Measurements from ENCODE around the gene DNM1L. TPM values are rescaled to one million over a fixed set of nuclear protein-coding genes. Genes with fewer than 3 reads are reported as not detected.
A peak's percentile ranks its signal among the peaks of the same experiment; 100 is the strongest.

The DNM1L gene
- total and polyA plus RNA-seq, 2 experiments from 2014 or later: 51.9 to 56.7 TPM

DNA sequence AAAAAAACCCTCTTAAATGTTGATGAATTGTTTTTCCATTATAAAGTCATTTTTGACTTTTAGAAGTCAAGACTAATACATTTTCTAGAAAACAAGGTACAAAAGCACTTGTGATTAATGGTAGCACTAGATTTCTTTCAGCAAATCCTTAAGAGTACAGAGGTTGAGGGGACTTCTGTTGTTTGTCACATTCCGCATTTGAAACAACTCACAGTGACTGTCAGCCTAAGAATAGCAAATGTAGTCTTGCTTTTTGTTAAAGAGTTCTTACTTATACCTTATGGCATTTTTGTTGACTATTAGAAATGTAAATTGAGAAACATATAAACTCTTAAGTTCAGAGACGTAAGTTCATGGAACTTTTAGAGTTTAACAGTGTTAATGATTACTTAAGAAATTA is 60.2 kb downstream of the DNM1L start:
- Histone ChIP-seq H3K27me3 (no peaks in the 10 kb centered on the region), H3K4me1 (ENCODE audit: low read depth) (peaks cover 31% of the 10 kb centered on the region), H3K4me3 (no peak overlapping the region), H3K36me3 (peaks cover 34% of the 10 kb centered on the region), H3K9me3 (ENCODE audit: low read depth) (no peaks in the 10 kb centered on the region), H3K27ac (peak overlapping the region; percentile 41)
- peak in 1 of 2 donors; percentile 71 for DNase-seq (ENCODE audit: low read depth in 1 of 2, low spot score in 1 of 2)
- TF ChIP-seq CTCF (IDR thresholded peaks at IDR 0.05; ENCODE audit: low read depth, low read length): no peak

DNA sequence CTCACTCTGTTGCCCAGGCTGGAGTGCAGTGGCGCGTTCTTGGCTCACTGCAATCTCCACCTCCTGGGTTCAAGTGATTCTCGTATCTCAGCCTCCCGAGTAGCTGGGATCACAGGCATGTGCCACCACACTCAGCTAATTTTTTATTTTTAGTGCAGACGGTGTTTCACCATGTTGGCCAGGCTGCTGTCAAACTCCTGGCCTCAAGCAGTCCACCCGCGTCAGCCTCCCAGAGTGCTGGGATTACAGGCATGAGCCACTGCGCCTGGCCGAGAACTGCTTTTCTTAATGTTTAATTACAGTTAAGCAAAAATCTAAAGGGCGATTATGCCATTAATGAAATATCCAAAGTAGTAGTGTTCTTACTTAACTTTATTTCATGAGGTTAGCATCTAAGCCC is 63.0 kb downstream of the DNM1L start:
- no peak overlapping the region for H3K27ac ChIP-seq
- no peaks in the 10 kb centered on the region for H3K9me3 ChIP-seq (ENCODE audit: low read depth)
- no peaks in the 10 kb centered on the region for H3K27me3 ChIP-seq
- no peak for DNase-seq (ENCODE audit: low read depth in 1 of 2, low spot score in 1 of 2)
- peaks cover 59% of the 10 kb centered on the region for H3K36me3 ChIP-seq
- no peak for TF ChIP-seq CTCF (IDR thresholded peaks at IDR 0.05; ENCODE audit: low read depth, low read length)
- no peak overlapping the region for H3K4me3 ChIP-seq
- H3K4me1 ChIP-seq (ENCODE audit: low read depth): peaks cover 30% of the 10 kb centered on the region

DNA sequence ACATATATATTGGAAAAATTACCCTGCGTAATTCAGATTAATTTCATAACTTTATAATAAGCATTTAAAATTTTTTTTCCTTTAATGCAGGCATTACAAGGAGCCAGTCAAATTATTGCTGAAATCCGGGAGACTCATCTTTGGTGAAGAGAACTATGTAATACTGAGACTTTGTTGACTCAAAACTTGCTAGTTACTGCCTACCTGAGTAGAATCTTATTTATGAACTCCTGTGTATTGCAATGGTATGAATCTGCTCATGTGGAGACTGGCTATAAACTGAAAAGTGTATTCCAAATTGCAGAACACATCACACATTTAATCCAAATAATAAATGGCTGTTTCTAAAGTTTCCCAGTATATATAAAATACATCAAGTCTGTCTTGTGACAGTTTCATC is 64.2 kb downstream of the DNM1L start:
- Histone ChIP-seq H3K36me3 (peaks cover 66% of the 10 kb centered on the region), H3K27ac (no peak overlapping the region), H3K27me3 (no peaks in the 10 kb centered on the region), H3K4me1 (ENCODE audit: low read depth) (peaks cover 19% of the 10 kb centered on the region), H3K4me3 (no peak overlapping the region), H3K9me3 (ENCODE audit: low read depth) (no peaks in the 10 kb centered on the region)
- TF ChIP-seq CTCF (IDR thresholded peaks at IDR 0.05; ENCODE audit: low read depth, low read length): no peak
- no peak for DNase-seq (ENCODE audit: low read depth in 1 of 2, low spot score in 1 of 2)

GRCh38 chr12:32753605-32754004 is 74.5 kb downstream of the DNM1L start:
- H3K9me3 ChIP-seq (ENCODE audit: low read depth): no peaks in the 10 kb centered on the region
- H3K36me3 ChIP-seq: peaks cover 29% of the 10 kb centered on the region
- H3K27ac ChIP-seq: no peak overlapping the region
- peaks cover 8% of the 10 kb centered on the region for H3K4me1 ChIP-seq (ENCODE audit: low read depth)
- DNase-seq (ENCODE audit: low read depth in 1 of 2, low spot score in 1 of 2): no peak
- no peaks in the 10 kb centered on the region for H3K27me3 ChIP-seq
- H3K4me3 ChIP-seq: no peak overlapping the region
- TF ChIP-seq CTCF (IDR thresholded peaks at IDR 0.05; ENCODE audit: low read depth, low read length): no peak

DNA sequence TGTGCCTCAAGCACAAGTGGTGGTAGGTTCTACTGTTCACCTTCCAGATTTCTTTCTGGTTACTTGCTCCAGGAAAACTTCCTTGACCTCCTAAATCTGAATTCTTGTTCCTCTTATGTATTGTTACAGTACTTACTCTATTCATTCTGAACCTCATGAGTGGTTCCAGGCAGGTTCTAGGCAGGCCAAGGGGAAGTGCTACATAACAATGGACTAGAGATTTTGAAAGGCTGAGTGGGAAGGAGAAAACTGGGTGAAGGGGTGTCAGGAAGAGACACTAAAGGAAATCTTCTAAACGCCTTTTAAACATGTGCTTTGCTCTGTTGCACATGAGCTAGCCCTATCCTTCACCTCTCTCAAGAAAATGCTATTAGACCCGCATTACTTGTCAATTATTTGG is 75.0 kb downstream of the DNM1L start:
- Histone ChIP-seq H3K4me1 (ENCODE audit: low read depth) (peaks cover 8% of the 10 kb centered on the region), H3K4me3 (peak overlapping the region; percentile 89), H3K27me3 (no peaks in the 10 kb centered on the region), H3K27ac (no peak overlapping the region), H3K36me3 (peaks cover 24% of the 10 kb centered on the region), H3K9me3 (ENCODE audit: low read depth) (no peaks in the 10 kb centered on the region)
- peak in 1 of 2 donors; percentile 12 for DNase-seq (ENCODE audit: low read depth in 1 of 2, low spot score in 1 of 2)
- TF ChIP-seq CTCF (IDR thresholded peaks at IDR 0.05; ENCODE audit: low read depth, low read length): no peak

All from cardiac muscle cell (in vitro differentiated cells and primary cell).